HG03558 (cell line): ENCODE results near the gene UMOD.

Source experiments
- ATAC-seq: cut with Tn5 transposase; IDR thresholded peaks from one replicate; pipeline ENCODE4 v1.9.1; 2021; ENCODE audit warnings: moderate number of reproducible peaks; ENCODE audit not compliant: unreplicated experiment; ENCODE audit errors: extremely low read depth

The UMOD gene

DNA sequence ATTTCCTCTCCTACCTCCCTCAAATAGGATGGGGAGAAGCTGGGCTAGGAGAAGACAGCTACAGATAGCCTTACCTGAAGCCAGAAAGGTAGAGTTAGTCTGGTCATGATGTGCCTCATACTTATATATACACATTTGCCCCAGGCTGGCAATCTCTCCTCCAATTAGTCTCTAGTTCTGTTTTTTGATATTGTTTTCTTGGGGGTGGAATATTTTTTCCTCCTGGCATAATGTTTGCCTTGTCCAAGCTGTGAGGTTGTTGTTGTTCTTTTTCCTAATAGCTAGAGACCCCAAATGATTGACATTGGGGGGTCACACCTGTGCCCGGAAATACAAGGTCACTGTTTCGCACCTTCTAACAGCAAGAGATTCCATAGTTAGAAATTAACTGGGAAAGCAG lies at the start of gene UMOD:
Gene UMOD, minus strand, starts transcription at position 101 of the 400 bp plus-strand sequence. CDS start 1,978 bp downstream, outside the sequence.
- ATAC-seq: no peak

DNA sequence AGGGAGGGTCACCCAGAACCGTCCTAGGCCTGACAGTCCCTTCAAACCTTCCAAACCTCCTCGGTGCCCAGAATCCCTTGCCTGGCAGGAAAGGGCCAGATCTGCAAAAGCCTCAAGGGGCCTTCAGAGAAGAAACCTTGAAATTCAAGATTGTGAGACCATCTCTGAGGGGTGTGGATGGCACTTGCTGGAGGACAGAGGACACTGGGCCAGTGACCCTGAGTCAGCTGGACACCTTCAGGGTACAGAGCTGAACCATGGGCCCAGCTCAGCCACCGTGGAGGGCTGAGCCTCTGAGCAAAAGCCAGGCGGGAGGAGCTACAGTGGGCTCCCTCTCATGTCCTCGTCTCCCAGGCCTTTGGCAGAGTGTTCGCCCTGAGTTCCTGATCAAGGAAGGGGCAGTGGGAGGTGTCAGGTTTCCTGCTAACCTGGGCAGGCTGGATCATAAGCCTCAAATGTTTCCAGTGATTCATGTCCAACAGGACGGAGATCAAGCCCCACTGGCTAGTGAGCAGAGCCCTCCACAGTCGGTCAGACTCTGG lies 49.0 kb upstream of the UMOD start:
- ATAC-seq: no peak

DNA sequence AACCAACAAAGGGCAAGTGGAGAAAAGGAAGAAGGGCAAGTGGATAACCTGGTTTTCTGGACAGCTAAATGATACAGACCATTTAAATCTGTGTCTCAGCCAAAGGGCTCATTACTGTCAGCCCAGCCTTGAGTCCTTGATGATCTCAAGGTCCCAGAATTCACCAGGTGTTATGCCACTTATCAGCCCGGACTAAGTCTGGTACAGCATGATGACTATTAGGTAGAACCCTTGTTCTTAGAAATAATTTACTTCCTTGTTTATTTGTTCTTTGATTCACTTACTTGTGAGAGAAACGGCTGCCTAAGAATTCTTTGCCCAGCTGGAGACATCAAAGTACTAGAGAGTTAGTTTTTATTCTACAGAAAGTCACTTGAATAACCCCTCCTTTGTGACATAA lies 48.6 kb upstream of the UMOD start:
- no peak for ATAC-seq

DNA sequence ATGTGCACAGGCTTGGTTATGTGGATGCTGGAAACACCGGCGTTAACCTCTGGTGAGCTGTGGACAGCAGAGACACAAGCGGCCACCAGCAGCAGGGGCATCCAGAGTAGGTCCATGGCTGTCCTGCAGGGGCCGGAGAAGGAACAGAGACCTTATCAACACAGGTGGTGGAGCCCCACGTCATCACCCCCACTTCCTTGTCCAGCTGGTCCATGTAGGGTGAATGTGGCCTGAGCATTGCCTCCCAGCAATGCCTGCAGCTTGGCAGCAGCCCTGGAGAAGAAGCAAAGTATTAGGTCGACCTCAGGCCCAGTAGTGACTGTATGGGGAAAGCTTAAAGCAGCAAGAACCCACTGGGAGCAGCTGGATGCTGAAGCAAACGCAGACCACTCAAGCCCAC lies 46.7 kb upstream of the UMOD start:
- ATAC-seq: no peak

DNA sequence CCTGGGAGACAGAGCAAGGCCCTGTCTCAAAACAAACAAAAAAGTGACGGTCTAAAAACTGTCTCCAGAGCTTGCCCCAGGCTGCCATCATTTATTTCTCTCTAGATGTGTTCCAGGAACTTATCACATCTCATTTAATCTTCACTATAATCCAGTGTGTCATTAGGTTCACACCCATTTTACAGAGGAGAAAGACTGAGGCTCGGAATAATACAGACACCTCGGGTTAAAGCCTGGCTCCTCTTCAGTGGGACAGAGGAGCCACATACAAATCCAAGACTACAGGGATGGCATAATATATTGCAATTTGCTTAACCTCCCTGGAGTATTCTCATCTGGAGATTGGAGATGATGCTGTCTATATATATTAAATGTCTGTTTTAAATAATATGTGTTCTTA lies 46.1 kb upstream of the UMOD start:
- no peak for ATAC-seq

DNA sequence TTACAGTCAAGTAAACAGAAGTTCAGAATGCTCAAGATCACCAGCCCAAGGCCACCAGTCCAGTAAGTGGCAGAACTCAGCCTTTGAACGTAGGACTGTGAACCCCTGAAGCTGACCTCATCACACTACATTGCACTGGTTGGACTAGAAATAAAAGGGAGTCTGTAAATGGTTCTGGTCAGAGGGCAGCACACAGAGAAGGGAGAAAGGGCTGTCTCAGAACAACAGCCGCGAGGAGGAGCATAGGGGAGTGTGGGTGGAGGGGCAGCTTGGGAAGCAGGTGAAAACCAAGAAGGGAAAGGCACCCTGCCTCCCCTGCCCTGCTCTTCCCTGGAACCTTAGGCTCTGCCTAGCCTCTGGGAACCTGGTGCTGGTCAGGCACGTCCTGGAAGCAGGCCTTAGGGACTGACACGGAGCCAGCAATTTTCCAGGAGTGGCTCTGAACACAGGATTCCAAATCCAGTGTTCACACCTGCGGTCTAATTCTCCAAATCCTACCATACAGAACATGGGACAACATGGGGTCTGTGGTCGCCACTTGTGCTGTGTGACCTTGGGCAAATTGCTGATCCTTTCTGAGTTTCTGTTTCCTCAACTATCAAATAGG lies 45.1 kb upstream of the UMOD start:
- no peak for ATAC-seq

DNA sequence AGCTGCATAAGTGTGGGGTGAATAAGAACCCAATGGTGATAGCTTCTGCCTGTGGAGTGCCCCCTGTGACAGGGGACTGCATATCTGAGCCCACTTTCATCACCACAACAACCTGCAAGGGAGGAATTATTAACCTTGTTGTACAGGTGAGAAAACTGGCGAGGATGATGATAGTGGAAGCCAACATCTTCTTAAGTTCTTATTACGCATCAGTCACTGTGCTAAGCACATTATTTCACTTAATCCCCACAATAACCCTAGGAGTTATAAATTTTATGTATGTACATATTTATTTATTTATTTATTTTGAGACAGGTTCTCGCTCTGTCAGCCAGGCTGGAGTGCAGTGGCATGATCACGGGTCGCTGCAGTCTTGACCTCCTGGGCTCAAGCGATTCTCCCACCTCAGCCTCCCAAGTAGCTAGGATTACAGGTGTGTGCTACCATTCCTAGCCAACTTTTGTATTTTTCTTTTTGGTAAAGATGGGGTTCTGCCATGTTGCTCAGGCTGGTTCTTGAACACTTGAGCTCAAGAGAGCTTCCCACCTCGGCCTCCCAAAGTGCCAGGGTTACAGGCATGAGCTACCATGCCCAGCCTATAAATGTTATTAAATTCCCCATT lies 44.4 kb upstream of the UMOD start:
- no peak for ATAC-seq

DNA sequence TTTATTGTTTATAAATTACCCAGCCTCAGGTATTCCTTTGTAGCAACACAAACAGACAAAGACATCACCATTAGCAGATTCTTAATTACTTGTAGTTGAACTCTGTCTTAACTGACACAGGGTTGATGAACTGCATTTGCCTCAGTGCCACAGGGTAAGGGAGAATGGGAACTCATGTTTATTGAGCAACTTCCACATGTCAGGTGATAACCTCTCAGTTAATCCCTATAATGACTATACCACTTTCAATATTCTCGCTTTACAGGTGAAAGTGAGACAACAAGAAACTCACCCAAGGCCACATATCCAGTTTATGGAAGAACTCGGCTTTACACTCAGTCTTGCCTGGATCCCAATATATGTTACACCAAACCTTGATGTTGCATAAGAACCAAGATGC lies 43.4 kb upstream of the UMOD start:
- ATAC-seq: no peak

DNA sequence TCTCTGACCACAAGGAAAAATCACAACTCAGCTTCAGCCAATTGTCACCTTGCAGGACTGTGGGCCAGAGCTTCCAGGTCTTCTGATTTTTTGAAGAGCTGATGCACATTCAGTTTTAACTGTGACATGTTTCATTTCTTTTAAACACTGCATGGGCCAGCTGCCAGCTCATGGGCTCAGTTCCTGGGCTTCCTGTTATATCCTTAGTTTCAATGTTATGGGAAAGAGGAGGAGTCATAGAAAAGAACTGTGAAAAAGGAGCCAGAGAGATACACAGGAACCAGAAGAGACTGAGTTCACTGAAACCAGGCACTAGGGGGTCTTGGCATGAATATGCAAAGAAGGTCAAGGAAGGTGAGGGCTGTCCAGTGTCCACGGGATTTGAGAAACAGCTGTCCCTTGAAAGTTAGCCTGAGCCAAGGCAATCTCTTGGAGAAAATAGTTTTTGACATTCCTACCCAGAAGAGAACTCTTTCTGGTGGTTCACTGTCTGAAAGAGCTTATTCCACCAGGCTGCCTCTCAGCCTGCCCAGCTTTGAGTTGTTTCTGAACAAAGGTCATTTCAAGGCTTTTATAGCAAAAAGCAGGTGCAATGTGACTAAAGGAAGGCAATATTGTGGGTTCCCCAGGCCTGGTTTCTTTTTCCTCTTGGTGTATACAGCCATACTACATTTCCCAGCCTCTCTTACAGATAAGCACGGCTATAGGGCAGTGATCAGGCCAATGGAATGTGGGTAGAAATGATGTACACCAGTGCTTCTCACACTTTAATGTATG lies 41.5 kb upstream of the UMOD start:
- ATAC-seq: no peak

DNA sequence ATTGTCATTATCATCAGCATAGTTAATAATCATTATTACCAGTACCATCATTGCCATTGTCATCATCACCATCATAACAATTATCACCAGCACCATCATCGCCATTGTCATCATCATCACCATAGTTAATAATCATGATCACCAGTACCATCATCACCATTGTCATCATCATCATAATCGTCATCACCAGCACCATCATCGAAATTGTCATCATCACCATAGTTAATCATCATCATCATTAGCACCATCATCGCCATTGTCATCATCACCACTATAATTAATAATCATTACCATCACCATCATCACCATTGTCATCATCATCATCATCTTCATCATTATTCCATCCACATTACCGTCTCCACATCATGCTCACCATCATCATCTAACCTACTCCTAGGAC lies 38.5 kb upstream of the UMOD start:
- ATAC-seq: no peak

DNA sequence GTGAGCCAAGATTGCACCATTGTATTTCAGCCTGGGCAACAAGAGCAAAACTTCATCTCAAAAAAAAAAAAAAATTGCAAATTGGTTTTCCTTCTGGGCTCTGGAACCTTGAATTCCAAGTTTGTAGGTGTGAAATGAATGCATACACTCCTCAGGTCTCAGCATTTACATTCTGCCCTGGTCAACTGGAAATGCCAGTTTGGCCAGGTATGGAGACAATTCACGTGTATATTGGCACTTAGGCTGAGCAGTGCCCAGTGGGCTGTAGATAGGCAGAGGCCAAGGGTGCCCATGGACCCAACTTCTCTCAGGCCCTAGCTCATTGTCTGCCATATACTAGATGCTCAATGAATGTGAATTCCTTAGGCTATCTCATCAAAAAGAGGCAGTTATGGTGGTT lies 36.3 kb upstream of the UMOD start:
- ATAC-seq: no peak

DNA sequence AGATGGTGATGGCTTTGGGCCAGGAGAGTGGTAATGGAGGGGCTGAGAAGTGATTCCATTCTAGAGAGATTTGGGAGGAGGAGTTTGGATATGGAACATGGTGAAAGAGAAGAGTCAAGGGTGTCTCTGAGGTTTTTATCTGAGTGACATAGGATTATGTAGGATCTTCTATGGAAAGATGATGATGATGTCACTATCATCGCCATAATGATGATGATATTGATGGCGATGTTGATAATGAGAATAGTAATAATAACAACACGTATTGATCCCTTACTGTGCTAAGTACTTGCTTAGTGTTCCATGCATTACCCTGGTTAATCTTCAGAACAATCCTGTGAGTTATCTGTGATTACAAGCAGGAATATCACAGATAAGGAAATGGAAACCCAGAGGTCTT lies 35.5 kb upstream of the UMOD start:
- no peak for ATAC-seq

DNA sequence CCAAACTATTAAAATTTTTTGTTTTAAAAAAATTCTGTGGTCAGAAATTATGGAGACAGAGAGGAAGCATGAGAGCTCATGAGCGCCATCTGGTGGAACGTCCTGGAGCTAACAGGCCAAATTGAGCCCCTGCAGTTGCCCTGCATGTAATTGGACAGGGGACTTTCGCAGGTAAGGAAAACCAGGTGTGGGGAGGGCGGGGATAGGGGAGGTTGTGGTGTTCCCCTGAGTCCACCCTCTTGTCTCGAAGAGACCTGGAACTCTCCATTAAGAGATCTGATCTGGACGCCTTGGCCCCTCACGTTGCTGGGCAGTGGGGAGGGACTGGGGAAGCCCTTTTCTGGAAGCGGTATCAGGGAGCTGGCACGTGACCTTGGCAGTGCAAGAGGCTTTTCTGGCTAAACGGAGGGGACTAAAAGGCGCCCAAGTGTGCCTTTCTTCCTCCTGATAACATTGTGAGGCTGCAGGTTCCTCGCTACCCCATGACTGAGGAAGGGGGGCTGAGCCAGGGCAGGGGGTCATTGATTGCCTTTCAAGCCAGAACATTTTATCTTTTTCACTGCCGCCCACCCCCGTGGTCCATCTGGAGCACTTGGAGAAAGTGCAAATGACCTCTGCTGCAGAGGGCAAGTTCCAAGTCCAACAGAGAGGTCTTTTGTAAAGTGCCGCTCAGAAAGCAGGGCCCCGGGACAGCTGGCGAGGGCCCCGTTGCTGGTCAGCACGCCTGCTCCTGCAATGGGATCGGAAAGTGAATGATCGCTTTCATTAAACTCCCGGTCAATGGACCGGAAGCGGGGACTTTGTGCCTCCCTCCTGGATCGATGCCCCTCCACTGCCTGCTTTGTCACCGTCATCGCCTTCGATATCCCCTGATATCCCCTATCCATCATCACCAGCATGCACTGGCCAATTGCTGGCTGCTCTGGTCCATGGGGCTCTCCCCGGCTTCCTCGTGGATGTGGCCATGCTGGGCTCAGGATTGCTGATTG lies 33.6 kb upstream of the UMOD start:
- ATAC-seq: no peak

DNA sequence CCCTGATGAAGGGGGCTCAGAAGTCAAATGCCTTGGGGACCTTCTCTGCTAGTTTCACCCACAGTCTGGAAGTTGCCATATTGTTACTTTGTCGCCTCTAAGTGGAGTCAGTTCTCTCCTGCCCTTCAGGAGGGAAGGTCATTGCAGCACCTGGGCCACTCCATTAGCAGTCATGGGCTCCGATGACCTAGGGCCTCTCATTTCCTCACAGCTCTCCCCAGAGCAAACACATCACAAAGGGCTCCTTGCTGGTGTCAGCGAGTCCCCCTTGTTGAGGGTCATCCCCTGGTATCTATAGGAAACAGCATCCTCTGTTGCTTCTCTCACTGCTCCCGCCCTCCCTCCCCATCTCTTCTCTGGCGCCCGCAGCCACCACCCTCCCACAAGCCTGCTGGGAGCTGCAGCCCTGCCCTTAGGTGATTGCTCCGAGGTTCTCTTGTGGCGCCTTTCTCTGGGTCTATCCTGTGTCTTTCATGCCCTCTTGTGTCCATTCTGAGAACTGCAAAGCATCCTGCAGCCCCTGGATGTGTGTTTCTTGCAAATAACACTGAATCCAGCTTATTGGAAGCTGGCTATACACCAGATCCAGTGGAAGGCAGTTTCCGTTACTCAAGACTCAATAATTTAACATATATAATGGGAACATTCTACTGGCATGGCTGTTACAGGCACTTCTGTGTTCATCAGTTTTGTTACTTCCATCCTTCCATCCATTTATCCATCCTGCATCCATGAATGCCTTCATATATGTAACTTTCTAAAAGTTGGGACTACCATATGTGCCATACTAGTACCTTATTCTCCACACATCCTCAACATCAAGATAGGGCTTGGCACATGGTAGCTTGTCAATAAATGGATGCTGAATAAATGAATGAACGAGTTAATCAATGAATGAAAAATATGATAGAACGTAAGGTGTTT lies 30.9 kb upstream of the UMOD start:
- no peak for ATAC-seq

DNA sequence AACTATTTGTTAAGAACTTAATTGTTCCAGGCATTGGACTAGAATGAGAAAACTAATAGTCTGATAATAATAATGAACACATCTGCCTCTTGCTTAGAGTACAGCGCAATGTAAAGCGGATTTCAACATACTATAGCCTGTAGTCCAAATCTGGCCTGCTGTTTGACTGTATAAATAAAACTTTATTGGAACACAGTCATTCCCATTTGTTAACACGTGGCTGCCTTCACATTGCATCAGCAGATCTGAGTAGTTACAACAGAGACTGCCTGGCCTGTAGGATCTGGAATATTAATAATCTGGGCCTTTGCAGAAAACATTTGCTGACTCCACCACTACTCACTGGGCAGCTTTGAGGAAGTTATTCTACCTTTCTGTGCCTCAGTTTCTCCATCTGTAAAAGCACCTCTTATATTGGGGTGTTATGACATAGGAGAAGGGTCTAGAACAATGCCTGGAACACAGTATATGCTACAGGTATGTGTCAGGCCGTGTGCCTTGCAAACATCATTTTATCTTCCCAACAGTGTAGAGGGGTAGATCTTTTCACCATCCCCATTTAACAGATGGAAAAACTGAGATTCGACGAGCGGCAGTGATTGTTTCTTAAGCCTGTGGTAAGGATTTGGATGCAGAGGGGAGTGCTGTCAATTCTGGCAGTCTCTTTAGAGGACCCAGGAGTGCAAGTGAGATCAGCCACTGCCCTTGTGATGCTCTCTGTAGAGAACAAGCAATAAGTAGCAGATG lies 29.9 kb upstream of the UMOD start:
- no peak for ATAC-seq

DNA sequence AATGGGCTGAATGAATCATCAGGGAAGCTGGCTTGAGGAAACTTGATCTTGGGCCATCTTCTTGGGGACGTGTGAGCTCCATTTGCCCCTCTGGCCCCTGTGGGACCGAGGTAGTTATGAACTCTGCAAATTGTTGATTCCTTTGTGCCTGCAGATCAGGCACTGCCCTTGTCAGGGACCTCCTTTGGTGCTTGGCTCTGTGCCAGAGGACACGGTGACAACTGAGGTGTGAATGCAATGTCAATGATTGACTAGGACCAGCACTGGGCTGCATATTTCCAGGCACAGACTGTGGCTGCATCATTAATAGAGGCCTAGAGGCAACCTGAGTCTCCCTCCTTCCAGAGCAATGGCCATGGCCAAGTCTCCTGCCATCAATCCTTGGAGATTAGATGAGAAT lies 28.3 kb upstream of the UMOD start:
- ATAC-seq: no peak

DNA sequence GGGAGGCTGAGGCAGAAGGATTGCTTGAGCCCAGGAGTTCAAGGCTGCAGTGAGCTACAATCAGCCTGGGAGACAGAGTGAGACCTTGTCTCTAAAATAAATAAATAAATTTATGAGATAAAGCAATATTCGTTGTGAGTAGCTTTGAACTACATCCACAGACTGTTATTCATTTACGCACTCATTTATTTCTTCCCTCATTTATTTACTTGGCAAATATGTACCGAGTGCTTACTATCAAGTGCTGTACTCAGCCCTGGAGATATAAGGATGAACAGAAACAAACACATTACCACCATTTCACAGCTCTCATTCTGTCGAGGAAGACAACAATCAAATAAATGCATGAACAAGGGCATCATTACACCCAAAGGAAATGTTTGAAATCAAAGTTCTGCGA lies 24.7 kb upstream of the UMOD start:
- no peak for ATAC-seq

DNA sequence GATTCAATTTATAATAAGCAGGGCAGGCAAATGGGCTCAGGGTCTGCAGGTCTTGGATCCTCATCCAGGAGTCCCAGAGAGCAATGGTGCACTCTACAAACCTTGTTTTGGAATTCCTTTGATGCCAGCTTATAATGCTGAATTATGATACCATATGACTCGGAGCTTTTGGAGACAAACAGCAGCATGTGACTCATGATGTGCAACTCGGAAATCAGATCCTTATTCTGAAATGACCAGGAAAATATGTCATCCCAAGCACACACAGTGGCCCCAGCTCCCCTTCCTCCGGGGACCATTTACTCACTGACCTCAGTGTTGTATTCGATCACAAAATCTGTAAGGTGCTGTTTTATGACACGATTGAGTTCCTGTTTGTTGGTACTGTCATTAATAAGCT lies 20.2 kb upstream of the UMOD start:
- ATAC-seq: no peak
